Type B pancreatic cell (in vitro differentiated cells): ENCODE measurements around the gene GTF3C6. TPM values are rescaled to one million over a fixed set of nuclear protein-coding genes. Genes with fewer than 3 reads are reported as not detected.
"Not testable (repeated sequence)": the region's sequence is repeated elsewhere in the genome, so short reads cannot be mapped to it uniquely, and the experiment has no call there.

Experiments used
- DNase-seq: peaks from one replicate; pipeline ENCODE4 v3.0.0; 2021; ENCODE audit warnings: mixed read lengths; ENCODE audit not compliant: unreplicated experiment; ENCODE audit errors: extremely low spot score
- H3K27ac Mint-ChIP-seq: 2 replicates; pipeline ENCODE4 v1.8.0; 2021; ENCODE audit warnings: mild to moderate bottlenecking, mixed read lengths
- H3K27me3 Mint-ChIP-seq: 2 replicates; pipeline ENCODE4 v1.8.0; 2021; ENCODE audit warnings: mixed read lengths
- H3K36me3 Mint-ChIP-seq: 2 replicates; pipeline ENCODE4 v1.8.0; 2021; ENCODE audit warnings: mixed read lengths
- H3K4me1 Mint-ChIP-seq: one replicate; pipeline ENCODE4 v1.8.0; 2021; ENCODE audit warnings: mixed read lengths; ENCODE audit not compliant: unreplicated experiment
- H3K4me3 Mint-ChIP-seq: 2 replicates; pipeline ENCODE4 v1.8.0; 2021; ENCODE audit warnings: mild to moderate bottlenecking, mixed read lengths
- H3K9me3 Mint-ChIP-seq: 2 replicates; pipeline ENCODE4 v1.8.0; 2021; ENCODE audit warnings: mixed read lengths
- total RNA-seq: library from RNA; stranded (reverse); gene quantifications from 2 replicates; pipeline ENCODE4 v1.2.1, GENCODE V29; 2021; ENCODE audit warnings: low replicate concordance
- TF ChIP-seq, protein P1 (sequence below): fragments of 200-600 bp; sonication (generic); conservative IDR thresholded peaks from 2 replicates; pipeline ENCODE4 v1.5.0; 2021; ENCODE audit warnings: antibody characterized with exemption, mild to moderate bottlenecking

GTF3C6 gene
- total RNA-seq, 1 donor from 2014 or later: 92.9 TPM

DNA sequence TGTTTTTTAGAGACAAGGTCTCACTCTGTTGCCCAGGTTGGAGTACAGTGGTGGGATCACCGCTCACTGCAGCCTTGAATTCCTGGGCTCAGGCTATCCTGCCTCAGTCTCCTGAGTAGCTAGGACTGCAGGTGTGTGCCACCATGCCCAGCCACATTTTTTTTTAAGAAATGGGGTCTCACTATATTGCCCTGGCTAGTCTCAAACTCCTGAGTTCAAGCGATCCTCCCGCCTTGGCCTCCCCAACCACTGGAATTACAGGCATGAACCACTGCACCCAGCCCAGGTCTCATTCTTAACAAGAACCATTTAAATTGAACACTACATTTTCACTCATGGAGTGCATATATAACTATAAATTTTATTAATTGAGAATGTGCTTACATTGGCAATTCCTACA lies 43.8 kb downstream of the GTF3C6 start:
- Mint-ChIP-seq H3K27me3 (no peaks in the 10 kb centered on the region), H3K36me3 (peaks cover 27% of the 10 kb centered on the region), H3K4me1 (no peaks in the 10 kb centered on the region), H3K9me3 (no peaks in the 10 kb centered on the region), H3K27ac (no peak overlapping the region), H3K4me3 (no peak overlapping the region)
- TF ChIP-seq, protein P1, sequence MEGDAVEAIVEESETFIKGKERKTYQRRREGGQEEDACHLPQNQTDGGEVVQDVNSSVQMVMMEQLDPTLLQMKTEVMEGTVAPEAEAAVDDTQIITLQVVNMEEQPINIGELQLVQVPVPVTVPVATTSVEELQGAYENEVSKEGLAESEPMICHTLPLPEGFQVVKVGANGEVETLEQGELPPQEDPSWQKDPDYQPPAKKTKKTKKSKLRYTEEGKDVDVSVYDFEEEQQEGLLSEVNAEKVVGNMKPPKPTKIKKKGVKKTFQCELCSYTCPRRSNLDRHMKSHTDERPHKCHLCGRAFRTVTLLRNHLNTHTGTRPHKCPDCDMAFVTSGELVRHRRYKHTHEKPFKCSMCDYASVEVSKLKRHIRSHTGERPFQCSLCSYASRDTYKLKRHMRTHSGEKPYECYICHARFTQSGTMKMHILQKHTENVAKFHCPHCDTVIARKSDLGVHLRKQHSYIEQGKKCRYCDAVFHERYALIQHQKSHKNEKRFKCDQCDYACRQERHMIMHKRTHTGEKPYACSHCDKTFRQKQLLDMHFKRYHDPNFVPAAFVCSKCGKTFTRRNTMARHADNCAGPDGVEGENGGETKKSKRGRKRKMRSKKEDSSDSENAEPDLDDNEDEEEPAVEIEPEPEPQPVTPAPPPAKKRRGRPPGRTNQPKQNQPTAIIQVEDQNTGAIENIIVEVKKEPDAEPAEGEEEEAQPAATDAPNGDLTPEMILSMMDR: no peak
- no peak for DNase-seq

DNA sequence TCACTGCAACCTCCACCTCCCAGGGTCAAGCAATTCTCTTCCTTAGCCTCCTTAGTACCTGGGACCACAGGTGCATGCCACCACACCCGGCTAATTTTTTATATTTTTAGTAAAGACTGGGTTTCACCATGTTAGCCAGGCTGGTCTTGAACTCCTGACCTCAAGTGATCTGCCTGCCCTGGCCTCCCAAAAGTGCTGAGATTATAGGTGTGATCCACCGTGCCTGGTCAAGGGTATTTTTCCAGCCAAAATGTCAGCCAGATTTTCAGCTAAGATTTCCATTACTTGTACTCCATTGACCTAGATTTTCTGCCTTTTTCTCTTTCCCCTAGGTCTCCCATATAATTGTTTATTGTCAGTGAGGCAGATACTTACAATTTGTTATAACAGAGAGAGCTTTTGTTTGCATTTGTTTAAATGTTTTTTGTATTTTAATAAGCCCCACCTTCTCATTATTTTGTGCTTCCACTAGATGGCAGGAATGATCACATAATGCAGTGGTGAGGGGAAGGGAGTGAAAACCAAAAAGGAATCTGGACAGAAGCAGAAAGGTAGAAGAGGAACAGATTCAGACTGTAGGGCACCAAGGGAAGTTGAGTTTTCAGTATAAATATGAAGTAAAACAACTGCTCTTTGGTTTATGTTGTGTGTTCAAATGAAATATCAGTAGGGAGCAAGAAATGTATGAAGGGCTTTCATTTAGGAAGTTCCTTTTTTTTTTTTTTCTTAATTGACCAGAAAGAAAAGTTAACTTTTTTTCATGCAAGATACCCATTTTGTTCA lies 53.0 kb downstream of the GTF3C6 start:
- Mint-ChIP-seq H3K4me1 (peaks cover 10% of the 10 kb centered on the region), H3K27me3 (no peaks in the 10 kb centered on the region), H3K27ac (no peak overlapping the region), H3K36me3 (peaks cover 32% of the 10 kb centered on the region), H3K9me3 (no peaks in the 10 kb centered on the region), H3K4me3 (no peak overlapping the region)
- DNase-seq: no peak
- TF ChIP-seq, protein P1: peak; percentile 82

DNA sequence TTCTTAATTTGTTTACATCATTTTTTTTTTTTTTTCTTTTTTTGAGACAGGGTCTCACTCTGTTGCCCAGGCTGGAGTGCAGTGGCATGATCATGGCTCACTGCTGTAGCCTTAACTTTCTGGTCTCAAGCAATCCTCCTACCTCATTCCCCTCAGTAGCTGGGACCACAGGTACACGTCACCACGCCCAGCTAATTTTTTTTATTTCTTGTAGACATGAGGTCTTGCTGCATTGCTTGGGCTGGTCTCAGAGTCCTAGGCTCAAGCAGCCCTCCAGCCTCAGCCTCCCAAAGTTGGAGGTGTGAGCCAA lies 53.6 kb downstream of the GTF3C6 start:
- Mint-ChIP-seq H3K9me3 (no peaks in the 10 kb centered on the region), H3K27me3 (no peaks in the 10 kb centered on the region), H3K36me3 (peaks cover 32% of the 10 kb centered on the region), H3K27ac (no peak overlapping the region), H3K4me1 (peaks cover 10% of the 10 kb centered on the region), H3K4me3 (no peak overlapping the region)
- DNase-seq: no peak
- TF ChIP-seq, protein P1: no peak

DNA sequence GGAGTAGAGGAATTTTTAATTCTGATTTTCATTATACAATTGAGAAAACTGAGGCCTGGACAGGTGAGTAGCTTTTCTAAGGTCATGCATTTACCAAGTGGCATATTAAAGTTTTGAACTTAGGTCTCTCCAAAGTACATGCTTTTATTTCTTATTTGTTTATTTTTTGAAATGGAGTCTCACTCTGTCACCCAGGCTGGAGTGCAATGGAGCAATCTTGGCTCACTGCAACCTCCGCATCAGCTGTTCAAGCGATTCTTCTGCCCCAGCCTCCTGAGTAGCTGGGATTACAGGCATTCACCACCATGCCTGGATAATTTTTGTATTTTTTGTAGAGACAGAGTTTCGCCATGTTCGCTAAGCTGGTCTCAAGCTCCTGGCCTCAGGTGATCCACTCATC lies 54.0 kb downstream of the GTF3C6 start:
- H3K36me3 Mint-ChIP-seq: peaks cover 32% of the 10 kb centered on the region
- H3K27me3 Mint-ChIP-seq, DNase-seq, H3K4me3 Mint-ChIP-seq, H3K4me1 Mint-ChIP-seq, H3K27ac Mint-ChIP-seq, H3K9me3 Mint-ChIP-seq: not testable (repeated sequence)

DNA sequence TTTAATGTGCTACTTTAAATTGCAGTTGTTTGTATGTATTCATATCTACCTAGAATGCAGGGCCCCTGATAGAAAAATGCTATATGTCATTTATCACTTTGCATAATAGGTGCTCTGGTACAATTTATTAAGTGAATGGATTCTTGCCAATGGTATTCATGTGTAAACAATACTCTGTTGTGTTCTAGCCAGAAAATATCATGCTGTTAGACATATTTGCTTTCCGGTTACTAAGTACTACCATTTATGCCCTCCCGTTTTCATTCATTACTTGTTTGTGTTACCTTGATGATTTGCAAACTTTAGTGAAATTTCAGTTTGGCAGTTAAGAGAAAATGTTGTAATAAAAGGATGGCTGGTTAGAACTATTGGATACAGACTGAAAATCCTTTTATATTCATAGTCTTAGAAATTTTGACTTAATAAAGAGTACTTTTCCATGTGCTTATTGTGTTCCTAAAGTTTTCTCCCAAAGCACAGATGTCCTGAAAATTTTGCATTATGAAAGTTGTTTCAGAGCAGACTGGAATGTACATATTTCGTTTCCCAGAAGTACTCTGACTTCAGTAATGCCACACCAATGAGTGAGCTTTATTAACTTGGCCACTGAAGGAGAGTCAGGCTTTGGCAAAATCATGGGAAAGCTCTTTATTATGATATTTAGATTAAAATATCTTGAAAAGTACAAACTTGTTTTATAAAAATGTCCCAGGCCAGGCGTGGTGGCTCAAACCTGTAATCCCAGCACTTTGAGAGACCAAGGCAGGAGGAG lies 54.8 kb downstream of the GTF3C6 start:
- Mint-ChIP-seq H3K4me1 (peaks cover 10% of the 10 kb centered on the region), H3K9me3 (no peaks in the 10 kb centered on the region), H3K27me3 (no peaks in the 10 kb centered on the region), H3K27ac (no peak overlapping the region), H3K36me3 (peaks cover 34% of the 10 kb centered on the region), H3K4me3 (no peak overlapping the region)
- TF ChIP-seq, protein P1: no peak
- no peak for DNase-seq
